ENCODE data around the gene KNL1.
"Not testable (repeated sequence)": the region's sequence is repeated elsewhere in the genome, so short reads cannot be mapped to it uniquely, and the experiment has no call there.

KNL1 gene

GRCh38 chr15:40598126-40598525 is 4.1 kb downstream of the KNL1 start:
- no peak for TF ChIP-seq ZNF274 (IDR thresholded peaks at IDR 0.05; ENCODE audit: low read depth, low read length)

DNA sequence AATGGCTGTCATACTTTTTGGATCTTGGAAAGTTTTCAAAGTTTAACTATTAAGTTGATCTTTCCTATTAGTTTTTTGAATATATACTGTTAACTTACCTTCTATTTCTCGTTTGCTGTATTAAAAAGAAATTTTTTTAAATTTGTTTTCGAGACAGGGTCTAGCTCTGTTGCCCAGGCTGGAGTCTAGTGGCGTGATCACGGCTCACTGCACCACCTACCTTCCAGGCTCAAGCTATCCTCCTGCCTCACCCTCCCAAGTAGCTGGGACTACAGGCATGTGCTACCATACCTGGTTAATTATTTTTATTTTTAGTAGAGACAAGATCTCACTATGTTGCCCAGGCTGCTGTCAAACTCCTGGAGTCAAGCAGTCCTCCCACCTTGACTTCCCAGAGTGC is 4.6 kb downstream of the KNL1 start:
- no peak overlapping the region for H3K4me3 ChIP-seq (ENCODE audit: low read length)
- no peak for TF ChIP-seq ZNF274 (IDR thresholded peaks at IDR 0.05; ENCODE audit: low read depth, low read length)

More at GRCh38 chr15:40598126-40598525, 4.1 kb downstream of the KNL1 start:
- no peak overlapping the region for H3K4me3 ChIP-seq (ENCODE audit: low read length)

DNA sequence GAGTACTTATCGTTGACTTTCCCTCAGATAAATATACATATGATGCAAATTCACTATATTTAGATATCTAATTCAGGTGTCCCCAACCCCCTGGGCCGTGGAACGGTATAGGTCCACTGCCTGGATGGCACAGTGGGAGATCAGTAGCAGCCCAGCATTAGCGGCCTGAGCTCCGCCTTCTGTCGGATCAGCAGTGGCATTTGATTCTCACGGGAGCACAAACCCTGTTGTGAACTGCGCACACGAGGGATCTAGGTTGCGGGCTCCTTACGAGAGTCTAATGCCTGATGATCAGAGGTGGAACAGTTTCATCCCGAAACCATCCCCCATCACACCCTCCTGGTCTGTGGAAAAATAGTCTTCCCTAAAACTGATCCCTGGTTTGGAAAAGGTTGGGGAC is 6.9 kb downstream of the KNL1 start:
- no peak for TF ChIP-seq ZNF274 (IDR thresholded peaks at IDR 0.05; ENCODE audit: low read depth, low read length)
- no peak overlapping the region for H3K4me3 ChIP-seq (ENCODE audit: low read length)

- H3K4me3 ChIP-seq (ENCODE audit: low read length) = no peak overlapping the region
- TF ChIP-seq ZNF274 (IDR thresholded peaks at IDR 0.05; ENCODE audit: low read depth, low read length) = no peak
Observed at GRCh38 chr15:40603935-40604334, 9.9 kb downstream of the KNL1 start.

DNA sequence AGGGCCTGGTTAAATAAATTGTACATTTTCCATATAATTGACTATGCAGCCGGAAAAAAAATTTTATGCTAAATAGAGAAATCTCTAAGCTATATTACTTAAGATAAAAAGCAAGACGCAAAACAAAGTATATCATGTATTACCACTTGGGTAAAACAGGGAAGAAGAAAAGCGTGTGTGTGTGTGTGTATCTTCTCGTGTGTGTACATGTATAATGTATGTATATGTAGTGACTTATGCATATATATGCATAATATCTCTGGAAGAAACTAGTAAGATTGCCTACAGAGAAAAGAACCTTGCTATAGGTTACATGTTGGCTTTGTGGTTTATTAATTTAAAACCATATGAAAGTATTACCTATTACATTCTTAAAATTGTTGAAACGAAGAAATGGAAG is 19.0 kb downstream of the KNL1 start:
- no peak overlapping the region for H3K4me3 ChIP-seq (ENCODE audit: low read length)
- TF ChIP-seq ZNF274 (IDR thresholded peaks at IDR 0.05; ENCODE audit: low read depth, low read length) = no peak

GRCh38 chr15:40618023-40618422 is 24.0 kb downstream of the KNL1 start:
- no peak for TF ChIP-seq ZNF274 (IDR thresholded peaks at IDR 0.05; ENCODE audit: low read depth, low read length)
- no peak overlapping the region for H3K4me3 ChIP-seq (ENCODE audit: low read length)

- H3K4me3 ChIP-seq (ENCODE audit: low read length) = no peak overlapping the region
- no peak for TF ChIP-seq ZNF274 (IDR thresholded peaks at IDR 0.05; ENCODE audit: low read depth, low read length)
Observed at GRCh38 chr15:40618906-40619305, 24.9 kb downstream of the KNL1 start.

DNA sequence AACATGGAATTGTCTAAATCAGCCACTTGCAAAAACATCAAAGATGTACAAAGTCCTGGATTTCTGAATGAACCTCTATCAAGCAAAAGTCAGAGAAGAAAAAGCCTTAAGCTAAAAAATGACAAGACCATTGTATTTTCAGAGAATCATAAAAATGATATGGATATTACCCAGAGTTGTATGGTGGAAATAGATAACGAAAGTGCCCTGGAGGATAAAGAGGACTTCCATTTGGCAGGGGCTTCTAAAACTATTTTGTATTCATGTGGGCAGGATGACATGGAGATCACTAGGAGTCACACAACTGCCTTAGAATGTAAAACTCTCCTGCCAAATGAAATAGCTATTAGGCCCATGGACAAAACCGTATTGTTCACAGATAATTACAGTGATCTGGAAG is 29.3 kb downstream of the KNL1 start:
- TF ChIP-seq ZNF274 (IDR thresholded peaks at IDR 0.05; ENCODE audit: low read depth, low read length) = no peak
- no peak overlapping the region for H3K4me3 ChIP-seq (ENCODE audit: low read length)

DNA sequence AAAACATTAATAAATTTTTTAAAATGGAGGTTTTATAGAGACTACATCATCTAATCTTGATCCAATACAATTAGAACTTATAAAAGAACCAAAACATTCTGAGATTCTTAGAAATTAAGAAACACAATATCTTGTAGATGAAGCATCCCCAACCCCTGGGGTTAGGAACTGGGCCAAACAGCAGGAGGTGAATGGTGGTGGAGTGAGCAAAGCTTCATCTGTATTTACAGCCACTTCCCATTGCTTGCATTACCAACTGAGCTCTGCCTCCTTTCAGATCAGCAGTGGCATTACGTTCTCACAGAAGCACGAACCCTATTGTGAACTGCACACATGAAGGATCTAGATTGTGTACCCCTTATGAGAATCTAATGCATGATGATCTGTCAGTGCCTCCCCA is 36.3 kb downstream of the KNL1 start:
- no peak overlapping the region for H3K4me3 ChIP-seq (ENCODE audit: low read length)
- no peak for TF ChIP-seq ZNF274 (IDR thresholded peaks at IDR 0.05; ENCODE audit: low read depth, low read length)

GRCh38 chr15:40633178-40633577 is 39.1 kb downstream of the KNL1 start:
- no peak for TF ChIP-seq ZNF274 (IDR thresholded peaks at IDR 0.05; ENCODE audit: low read depth, low read length)

DNA sequence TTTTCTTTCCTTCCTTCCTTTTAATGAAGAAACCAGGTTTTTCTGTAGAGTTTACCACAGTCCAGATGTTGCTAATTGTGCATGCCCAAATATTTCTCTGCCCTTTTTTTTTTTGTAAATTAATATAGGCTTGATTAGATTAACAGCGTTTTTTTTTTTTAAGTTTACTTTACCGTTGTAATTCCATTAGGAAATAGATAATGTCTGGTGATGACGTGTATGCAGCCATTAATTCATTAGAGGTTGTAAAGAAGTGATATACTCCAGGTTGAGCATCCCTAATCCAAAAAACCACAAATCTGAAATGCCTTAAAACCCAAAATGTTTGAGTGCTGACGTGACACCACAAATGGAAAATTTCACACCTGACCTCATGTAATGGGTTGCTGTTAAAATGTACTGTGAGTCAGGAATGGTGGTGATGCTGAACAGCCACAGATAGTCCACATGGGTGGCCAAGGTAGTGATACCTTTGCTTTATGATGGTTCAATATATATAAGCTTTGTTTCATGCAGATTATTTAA is 43.2 kb downstream of the KNL1 start:
- no peak overlapping the region for H3K4me3 ChIP-seq (ENCODE audit: low read length)
- TF ChIP-seq ZNF274 (IDR thresholded peaks at IDR 0.05; ENCODE audit: low read depth, low read length) = no peak

More at GRCh38 chr15:40633178-40633577, 39.1 kb downstream of the KNL1 start:
- no peak overlapping the region for H3K4me3 ChIP-seq (ENCODE audit: low read length)

DNA sequence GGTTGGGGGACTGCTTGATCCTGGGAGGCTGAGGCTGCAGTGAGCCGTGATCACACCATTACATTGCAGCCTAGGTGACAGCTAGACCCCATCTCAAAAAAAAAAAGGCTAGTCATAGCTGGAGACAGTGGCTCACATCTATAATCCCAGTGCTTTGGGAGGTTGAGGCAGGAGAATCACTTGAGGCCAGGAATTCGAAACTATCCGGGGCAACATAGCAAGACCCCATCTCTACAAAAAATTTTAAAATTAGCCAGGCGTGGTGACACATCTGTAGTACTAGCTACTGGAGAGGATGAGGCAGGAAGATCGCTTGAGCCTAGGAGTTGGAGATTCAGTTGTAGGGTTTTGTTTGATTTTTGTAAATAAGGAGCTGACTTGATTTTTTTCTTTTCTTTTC is 45.6 kb downstream of the KNL1 start:
- TF ChIP-seq ZNF274 (IDR thresholded peaks at IDR 0.05; ENCODE audit: low read depth, low read length) = no peak
- no peak overlapping the region for H3K4me3 ChIP-seq (ENCODE audit: low read length)

GRCh38 chr15:40647523-40647922 is 53.5 kb downstream of the KNL1 start:
- TF ChIP-seq ZNF274 (IDR thresholded peaks at IDR 0.05; ENCODE audit: low read depth, low read length) = no peak
- no peak overlapping the region for H3K4me3 ChIP-seq (ENCODE audit: low read length)

DNA sequence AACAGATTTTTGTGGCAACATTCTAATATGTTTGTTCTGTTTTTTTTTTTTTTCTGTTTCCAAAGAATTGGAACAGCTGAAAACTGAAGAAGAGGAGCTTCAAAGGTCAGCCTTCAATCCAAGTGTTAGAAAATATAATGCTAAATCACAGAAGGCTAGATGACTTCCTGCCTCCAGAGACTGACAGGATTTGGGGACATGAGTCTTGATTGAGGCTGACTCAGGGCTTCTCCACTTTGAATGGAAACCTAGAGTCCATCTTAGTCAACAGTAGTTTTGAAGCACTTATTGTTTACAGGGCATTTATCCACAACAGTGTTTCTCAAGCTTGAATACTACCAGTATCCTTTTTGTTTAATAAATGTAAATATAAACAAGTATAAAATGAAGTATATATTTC is 56.4 kb downstream of the KNL1 start:
- TF ChIP-seq ZNF274 (IDR thresholded peaks at IDR 0.05; ENCODE audit: low read depth, low read length) = no peak

GRCh38 chr15:40660686-40661085 is 66.6 kb downstream of the KNL1 start:
- no peak for TF ChIP-seq ZNF274 (IDR thresholded peaks at IDR 0.05; ENCODE audit: low read depth, low read length)
- no peak overlapping the region for H3K4me3 ChIP-seq (ENCODE audit: low read length)

More for the DNA sequence above, 56.4 kb downstream of the KNL1 start:
- no peak overlapping the region for H3K4me3 ChIP-seq (ENCODE audit: low read length)

DNA sequence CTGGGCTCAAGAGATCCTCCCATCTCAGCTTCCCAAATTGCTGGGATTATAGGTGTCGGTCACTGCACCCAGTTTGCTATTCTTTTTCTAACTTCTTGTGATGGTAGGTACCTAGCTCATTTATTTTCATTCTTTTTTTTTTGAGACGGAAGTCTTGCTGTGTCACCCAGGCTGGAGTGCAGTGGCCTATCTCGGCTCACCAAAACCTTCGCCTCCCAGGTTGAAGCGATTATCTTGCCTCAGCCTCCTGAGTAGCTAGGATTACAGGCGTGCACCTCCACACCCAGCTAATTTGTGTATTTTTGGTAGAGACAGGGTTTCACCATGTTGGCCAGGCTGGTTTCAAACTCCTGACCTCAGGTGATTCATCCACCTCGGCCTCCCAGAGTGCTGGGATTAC is 70.9 kb downstream of the KNL1 start:
- H3K4me3 ChIP-seq (ENCODE audit: low read length) = no peak overlapping the region
- no peak for TF ChIP-seq ZNF274 (IDR thresholded peaks at IDR 0.05; ENCODE audit: low read depth, low read length)

- H3K4me3 ChIP-seq (ENCODE audit: low read length) = not testable (repeated sequence)
Observed at GRCh38 chr15:40676290-40676689, 82.2 kb downstream of the KNL1 start.

DNA sequence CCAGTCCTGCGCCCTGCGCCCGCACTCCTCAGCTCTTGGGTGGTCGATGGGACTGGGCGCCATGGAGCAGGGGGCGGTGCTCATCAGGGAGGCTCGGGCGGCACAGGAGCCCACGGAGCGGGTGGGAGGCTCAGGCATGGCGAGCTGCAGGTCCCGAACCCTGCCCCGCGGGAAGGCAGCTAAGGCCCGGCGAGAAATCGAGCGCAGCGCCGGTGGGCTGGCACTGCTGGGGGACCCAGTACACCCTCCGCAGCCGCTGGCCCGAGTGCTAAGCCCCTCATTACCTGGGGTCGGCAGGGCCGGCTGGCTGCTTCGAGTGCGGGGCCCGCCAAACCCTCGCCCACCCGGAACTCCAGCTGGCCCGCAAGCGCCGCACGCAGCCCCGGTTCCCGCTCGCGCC is 82.9 kb downstream of the KNL1 start:
- H3K4me3 ChIP-seq (ENCODE audit: low read length) = not testable (repeated sequence)
